GM18909 (cell line): ENCODE results near the gene TNPO2.
"Not testable (repeated sequence)": the region's sequence is repeated elsewhere in the genome, so short reads cannot be mapped to it uniquely, and the experiment has no call there.

ENCODE experiments used
- ATAC-seq: cut with Tn5 transposase; IDR thresholded peaks from one replicate; pipeline ENCODE4 v1.9.1; 2021; ENCODE audit warnings: mild to moderate bottlenecking; ENCODE audit not compliant: unreplicated experiment, poor library complexity

The TNPO2 gene

DNA sequence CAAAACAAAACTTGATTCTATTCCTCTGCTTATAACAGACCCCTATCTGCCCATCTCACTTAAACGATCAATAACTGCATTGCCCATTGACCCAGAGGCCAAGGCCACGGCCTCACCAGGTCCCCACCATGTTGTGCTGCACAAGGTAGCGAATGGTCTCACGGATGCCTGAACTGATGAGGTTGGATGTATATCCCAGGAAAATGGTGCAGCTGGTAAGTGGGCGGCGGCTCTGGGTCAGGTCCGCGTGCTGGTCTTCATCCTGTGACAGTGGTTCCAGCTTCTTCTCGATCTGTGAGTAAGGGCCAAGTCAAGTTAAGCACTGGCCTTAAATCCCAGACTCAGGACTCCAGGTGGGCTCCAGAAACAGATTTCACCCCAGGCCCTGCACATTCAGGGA lies 43.7 kb downstream of the TNPO2 start:
- ATAC-seq: no peak

DNA sequence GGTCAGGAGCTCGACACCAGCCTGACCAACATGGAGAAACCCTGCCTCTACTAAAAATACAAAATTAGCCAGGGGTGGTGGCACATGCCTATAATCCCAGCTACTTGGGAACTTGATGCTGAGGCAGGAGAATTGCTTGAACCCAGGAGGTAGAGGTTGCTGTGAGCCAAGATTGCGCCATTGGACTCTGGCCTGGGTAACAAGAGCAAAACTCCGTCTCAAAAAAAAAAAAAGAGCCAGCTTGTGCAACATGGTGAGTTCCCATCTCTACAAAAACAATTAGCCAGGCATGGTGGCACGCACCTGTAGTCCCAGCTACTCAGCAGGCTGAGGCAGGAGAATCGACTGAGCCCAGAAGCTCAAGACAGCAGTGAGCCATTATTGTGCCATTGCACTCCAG lies 45.7 kb downstream of the TNPO2 start:
- not testable (repeated sequence) for ATAC-seq

DNA sequence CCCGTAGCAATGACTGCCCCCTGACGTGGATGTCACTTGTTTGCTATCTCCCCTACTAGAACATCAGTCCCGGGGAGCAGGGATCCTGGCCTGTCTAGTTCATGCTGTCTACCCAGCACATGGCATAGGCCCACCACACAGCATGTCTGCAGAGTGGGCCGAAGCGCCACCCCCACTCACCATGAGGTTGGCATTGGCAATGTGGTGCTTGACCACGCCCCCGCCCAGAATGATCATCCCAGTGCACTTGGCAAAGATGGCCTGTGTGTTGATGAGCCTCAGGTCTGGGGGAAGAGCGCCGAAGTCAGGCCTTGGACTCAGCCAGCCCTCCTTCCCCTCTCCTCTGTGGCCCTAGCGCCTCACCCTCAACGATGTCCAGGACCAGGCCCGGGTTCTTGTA lies 46.8 kb downstream of the TNPO2 start:
- no peak for ATAC-seq

DNA sequence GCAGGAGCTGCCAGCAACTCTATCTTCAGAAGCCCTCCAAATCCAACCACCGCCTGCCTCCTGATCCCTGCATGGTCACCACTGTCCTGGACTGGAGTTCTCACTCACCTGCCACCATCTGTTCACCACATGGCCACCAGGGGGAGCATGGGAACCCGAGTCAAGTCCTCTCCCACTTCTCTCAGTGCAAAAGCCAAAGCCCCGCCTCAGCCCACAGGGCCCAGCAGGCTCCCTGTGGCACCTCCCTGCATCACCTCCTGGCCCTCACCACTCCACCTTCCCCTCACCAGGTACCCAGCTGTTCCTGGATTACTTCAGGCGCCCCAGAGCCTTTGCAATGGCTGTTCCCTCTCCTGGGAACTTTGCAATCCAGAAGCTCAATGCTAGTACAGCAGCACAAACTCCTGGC lies 47.3 kb downstream of the TNPO2 start:
- no peak for ATAC-seq

DNA sequence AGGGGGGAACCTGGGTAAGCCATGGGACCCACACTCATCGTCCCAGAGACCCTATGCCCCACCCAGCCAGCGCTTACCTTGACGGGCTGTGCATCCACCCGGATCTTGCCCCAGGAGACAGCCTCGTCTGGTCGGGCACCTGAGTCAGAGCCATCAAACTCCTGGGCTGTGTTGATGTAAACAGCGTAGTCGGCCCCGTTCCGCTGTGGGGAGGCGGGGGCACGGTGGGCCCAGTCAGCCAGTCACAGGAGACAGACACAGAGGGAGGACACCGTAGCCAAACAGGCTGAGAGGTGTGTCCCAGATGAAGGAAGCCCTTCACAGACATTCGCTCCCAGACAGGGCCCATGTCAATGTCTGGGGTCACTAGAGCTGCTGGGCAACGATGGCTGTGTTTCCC lies 47.8 kb downstream of the TNPO2 start:
- ATAC-seq: no peak

DNA sequence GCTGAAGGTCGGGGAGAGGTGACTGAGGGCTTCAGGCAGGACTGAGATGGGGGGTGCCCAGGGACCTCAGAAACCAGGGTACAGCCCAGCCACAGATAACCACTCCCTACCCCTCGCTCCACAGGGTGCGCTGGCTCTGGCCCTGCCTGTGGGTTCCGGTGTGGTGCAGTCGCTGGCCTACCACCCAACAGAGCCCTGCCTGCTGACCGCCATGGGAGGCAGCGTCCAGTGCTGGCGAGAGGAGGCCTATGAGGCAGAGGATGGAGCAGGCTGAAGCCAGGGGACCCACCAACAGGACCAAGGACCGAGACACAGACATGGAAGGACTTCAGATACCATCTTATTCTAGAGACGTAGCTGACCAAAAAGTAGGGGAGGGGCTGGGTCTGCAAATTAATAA lies 48.3 kb downstream of the TNPO2 start:
- ATAC-seq: no peak

DNA sequence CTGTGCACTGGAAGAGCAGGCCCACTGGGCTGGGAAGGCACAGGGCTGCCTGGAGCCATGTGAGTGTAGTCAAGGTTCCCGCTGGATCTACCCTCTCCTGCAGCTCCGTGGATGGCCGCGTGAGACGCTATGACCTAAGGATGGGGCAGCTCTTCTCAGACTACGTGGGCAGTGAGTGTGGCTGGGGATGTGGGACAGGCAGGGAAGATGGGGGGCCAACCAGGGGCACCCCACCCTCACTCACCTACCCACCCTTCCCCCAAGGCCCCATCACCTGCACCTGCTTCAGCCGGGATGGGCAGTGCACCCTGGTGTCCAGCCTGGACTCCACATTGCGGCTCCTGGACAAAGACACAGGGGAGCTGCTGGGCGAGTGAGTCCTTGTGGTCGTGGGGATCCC lies 51.0 kb downstream of the TNPO2 start:
- ATAC-seq: no peak

DNA sequence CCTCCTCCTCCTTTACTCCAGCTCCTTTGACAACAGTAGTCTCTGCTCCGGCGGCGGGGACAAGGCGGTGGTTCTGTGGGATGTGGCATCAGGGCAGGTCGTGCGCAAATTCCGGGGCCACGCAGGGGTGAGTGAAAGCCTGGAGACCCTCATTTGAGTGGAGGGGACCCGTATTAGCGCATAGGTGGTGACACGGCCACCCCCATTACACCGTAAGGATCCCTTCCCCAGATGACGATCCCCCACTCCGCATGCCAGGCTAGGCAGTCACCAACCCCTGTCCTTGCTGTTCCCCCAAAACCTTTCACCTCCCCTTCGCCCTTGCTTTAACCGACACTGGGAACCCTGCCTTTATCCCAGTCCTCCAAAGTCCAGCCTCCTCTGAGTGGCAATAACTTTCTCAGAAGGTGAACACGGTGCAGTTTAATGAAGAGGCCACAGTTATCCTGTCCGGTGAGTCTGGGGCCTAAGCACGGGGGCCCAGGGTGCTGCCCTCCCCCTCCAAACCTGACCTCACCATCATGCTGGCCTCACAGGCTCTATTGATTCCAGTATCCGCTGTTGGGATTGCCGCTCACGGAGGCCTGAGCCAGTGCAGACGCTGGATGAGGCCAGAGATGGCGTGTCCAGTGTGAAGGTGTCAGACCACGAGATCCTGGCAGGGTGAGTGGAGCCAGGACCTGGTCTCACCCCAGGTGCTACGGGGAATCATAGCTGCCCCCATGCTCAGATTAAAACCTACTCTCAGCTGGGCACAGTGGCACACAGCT lies 53.4 kb downstream of the TNPO2 start:
- no peak for ATAC-seq

DNA sequence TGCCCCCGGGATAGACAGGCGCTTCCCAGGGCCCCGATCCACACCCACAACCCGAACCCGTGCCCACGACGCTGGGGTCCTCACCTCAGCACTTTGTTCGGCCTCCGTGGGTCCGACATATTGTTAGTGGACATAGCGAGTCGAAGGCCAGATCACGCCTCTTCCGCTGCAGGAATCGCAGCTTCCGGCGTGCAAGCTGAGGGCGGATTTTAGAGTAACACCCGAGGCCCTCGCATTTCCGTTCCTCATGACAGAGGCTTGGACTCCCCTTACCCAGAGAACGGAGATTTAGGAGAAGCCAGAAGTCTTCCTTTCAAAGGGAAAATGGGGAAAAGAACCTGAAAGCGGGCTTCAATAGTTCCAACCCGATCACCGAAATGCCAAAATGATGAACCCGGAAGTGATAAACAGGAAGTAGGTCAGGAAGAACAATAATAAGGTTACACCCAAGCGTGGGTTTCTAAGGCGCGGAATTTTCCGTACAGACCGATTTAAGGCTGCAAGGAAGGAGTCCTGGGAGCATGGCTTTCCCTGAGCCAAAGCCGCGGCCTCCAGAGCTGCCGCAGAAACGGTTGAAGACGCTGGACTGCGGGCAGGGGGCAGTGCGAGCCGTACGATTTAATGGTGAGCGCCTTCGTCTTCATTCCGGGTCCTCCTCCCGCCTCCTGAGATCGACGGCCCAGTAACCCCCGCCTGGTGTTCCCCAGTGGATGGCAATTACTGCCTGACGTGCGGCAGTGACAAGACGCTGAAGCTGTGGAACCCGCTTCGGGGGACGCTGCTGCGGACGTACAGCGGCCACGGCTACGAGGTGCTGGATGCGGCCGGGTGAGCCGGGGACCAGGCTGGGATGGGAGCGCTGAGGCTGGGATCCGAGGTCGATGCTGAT lies 54.2 kb downstream of the TNPO2 start:
- ATAC-seq: no peak

DNA sequence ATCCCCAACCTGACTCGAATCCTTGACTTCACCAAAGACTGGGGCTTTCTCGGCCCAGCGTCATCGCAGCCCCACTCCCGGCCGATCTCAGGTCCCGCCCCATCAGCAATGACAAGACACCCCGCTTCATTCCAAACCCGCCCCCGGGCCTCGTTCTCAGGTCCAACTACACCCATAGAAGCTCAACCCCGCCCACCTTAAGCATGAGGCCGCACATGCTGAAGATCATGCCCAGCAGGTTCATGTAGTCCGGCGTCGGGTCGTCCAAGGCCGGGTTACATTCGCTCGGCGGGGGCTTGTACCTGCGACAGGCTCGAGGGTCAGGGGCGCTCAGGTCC lies 54.8 kb downstream of the TNPO2 start:
- ATAC-seq: no peak

DNA sequence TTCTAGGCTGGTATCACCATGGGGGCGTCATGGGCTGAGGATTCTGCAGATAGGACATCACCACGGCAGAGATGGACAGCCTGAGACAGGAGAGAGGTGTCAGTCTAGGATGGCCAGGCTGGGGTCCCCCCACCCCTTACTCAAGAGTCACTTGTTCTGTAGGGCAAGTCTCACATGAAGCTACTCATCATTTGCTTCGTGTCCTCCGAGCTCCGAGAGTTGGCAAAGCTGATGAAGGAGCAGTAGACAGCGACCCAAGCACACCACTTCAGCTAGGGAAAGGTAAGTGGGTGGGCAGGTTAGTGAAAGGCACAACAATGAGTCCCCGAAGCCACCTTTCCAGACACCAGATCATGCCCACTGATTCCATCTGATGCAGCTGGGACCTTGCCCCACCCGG lies 55.4 kb downstream of the TNPO2 start:
- ATAC-seq: no peak

DNA sequence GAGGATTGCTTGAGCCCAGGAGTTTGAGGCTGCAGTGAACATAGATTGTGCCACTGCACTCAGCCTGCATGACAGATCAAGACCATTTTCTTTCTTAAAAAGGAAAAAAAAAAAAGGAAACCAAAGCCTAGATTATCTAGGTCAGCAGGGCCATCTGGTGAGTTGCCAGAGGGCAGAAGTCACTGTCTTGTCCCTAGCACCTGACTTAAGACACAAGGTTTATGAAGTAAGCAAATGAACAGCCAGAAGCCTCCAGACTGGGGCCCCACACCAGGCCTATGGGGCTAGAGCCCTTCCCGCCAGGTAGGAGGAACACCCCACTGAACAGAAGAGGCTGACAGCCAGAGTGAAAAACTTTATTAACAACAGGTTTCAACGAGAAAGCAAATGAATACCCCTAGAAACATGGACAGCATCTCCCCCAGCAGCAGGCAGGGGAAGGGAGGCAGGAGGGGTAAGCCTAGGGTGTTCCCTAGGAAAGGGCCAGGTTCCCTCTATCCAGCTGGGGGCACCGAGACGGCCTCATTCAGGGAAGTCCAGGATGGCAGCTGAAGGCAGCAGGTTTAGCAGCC lies 55.9 kb downstream of the TNPO2 start:
- ATAC-seq: no peak

DNA sequence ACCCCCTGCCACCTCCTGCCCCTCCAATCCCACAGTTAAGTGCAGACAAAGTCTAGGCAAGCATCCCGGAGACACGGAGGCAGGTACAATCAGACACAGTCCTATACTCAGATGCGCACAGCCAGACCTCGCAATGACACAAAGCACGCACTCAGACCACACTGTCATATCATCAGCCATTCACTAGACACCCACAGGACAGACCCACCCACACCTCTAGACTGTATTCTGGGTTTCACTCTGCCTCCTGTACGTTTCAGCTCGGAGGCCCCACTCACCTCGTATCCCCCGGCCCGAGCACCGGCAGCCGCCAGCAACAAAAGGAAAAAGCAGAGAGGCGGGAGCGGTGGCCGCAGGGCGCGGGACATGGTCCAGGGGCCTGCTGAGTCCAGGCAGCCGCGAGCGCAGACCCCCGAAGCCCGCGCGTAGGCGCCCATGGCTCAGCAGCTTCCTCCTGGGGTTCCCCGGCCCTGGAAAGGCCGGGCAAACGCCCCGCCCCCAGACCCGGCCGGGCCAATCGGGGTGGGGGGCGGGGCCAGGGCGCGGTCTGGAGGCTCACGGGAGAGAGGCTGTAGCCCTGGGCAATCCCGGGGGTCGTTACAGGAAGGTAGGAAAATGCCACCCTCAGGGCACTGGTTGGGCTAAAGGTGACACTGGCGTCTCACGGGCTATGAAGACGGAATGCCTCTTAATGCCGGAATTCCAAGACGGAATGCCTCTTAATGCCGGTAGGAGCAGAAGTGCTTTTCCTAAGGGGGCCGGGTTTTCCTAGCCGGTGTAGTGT lies 57.3 kb downstream of the TNPO2 start, which contains the start of the genes MAN2B1 and WDR83:
Gene MAN2B1 (minus strand): TSS at position 478 of the 784 bp plus-strand sequence. CDS start 41 bp downstream, at position 437.
Gene WDR83 (plus strand): TSS at position 543 of the 784 bp plus-strand sequence. CDS start 2,984 bp downstream, outside the sequence.
- peak; percentile 41 for ATAC-seq

DNA sequence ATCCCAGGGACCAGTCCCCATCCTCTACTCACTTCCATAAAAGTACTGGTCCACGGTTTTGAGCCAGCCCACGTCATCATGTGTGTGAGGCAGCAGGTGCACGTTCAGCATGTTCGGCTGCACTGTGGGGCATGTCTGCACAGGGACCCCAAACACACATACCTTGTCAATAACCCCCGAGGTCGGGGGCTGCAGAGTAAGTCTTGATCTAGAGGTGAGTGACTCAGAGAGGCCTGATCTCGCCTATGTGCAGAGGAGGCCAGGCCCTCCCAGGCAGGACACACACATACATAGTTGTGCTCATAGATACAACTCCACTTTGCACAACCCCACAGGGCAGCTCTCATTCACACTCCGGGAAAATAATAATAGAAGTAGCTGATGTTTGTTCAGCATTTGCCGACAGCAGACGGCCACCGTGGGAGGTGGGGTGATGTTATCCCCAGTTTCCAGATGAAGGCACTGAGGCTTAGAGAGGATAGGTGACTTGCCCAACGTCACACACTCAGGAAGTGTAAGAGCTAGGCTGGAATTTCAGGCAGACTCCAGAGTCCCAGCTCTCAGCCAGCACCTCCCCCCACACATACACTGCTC lies 58.0 kb downstream of the TNPO2 start:
- ATAC-seq: no peak

DNA sequence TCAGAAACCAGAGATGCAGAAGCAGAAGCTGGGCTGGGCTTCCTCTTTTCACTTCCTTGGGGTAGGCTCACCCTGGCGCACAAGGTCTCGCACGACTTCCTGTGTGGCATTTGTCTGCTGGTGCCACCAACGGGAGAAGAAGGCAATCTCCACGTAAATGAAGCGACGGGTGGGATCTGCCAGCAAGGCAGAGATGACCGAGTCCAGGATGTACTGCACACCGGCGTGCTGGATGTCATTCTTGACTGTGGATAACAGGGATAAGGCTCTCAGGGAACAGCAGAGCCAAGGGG lies 58.5 kb downstream of the TNPO2 start:
- ATAC-seq: no peak

DNA sequence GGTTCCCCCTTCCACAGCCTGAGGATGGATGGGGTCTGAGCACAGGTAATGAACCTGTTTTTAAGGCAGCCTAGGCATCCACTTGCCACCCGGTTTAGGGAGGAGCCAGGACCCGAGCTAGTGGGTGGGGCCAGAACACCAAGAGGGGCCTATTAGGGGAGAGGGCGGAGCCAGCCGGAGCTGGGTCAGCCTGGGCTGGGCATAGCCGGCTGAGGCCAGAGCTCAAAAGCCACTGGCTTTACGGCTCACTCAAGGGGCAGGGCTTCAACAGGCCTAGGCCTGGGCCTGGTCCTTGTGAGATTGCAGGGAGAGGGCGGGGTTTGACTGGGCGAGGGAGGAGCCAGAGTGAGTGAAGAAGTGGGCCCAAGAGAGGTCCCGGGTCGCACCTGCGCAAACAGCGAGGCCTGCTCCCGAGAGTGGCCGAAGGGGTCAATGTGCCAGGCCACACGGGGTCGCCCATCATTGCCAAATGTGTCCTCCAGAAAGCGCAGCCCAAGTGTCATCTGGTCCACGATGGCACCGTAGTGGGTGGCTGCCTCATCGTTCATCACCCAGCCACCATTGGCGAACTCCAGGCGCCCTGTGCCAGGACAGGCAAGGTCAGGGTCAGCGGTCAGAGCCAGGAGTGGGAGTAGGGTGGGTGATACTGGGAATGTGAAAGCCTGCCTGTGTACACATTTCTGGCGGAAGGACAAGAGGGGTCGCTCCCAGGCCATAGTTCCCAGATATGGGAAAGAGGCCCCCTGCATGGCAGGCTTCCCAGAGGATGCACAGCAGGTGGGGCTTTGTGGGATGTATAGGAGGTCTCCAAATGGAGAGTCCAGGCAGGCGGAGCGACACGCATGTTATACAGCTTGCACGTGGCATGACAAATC lies 59.1 kb downstream of the TNPO2 start:
- ATAC-seq: no peak

DNA sequence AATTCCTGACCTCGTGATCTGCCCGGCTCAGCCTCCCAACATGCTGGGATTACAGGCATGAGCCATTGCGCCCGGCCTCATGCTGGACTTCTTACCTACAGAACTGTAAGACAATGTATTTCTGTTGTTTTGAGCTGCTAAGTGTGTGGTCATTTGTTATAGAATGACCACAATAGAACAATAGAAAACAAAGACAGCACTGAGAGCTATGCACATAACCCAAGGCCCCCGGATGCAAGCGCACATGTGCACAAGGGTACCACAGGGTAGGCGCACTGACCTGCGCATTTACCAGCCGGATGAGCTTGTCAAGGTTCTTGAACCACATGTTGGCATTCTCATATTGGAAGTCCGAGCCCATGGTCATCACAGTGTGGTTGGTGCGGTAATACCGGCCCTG lies 62.8 kb downstream of the TNPO2 start:
- ATAC-seq: no peak

DNA sequence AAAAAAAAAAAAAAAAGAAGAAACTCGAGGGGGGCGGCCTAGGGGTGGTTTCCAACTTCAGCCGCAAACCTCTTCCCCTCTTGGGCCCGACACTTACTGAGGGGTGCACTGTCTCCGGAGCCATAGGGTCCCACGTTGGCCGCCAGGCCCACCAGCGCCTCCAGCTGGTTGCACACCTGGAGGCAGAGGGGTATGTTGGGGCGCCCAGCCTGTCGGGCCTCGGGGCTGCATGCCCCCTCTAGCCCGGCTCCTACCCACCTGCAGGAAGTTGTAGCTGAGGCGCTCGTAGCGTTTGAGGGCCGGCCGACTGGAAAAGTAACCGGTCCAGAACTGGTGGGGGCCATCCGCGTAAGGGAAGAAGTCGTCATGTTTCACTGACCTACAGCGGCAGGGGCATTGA lies 65.8 kb downstream of the TNPO2 start:
- no peak for ATAC-seq

DNA sequence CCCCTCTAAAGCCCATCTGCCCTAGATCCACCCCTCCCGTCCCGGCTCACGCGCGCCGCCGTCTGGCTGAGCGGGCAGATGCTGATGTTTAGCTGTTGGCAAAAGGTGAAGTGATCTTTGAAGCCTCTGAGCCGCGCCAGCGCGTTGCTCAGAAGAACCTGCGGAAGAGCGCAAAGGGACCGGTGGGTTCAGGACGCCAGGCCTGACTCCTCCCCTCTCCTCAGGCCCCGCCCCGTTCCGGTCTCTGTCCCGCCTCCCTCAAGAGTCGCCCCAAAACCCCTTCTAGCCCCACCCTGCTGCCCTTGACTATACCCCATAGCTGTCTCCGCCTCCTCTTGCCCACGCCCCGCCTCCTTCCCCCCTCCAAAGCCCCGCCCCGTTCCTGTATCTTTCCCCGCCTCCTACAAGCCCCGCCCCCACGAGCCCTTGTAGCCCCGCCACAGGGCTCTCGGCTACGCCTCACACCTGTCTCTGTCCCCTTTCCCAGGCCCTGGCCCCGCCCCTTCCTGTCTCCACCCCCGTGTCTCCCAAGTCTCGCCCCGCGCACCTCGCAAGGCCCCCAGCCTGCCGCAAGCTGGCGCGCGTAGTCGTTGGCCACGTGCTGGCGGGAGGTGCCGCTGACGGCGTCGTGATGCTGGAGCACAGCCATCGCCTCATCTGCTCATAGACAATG lies 66.7 kb downstream of the TNPO2 start:
- no peak for ATAC-seq
